ENCODE measurements around the gene CREB5.

The CREB5 gene

DNA sequence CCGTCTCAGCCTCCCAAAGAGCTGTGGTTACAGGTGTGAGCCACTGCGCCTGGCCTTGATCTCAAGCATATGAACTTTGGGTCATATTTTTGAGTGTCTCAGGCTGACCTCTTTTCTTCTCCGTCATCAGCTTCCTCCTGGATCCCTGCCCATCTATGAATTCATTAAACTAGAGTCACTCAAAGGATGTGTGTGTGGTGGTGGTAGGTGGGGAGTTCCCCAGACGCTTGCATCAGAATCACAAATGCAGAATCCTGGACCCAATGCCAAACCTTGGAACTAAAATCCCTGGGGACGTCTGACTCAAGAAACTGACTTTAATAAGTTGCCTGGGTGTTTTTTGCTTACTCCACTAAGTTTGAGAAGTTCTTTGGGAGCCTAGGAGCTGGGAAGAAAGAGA is 6.7 kb upstream of the CREB5 start:
- H3K4me3 ChIP-seq (ENCODE audit: low read depth, low read length) = no peak overlapping the region
- TF ChIP-seq, protein P1, sequence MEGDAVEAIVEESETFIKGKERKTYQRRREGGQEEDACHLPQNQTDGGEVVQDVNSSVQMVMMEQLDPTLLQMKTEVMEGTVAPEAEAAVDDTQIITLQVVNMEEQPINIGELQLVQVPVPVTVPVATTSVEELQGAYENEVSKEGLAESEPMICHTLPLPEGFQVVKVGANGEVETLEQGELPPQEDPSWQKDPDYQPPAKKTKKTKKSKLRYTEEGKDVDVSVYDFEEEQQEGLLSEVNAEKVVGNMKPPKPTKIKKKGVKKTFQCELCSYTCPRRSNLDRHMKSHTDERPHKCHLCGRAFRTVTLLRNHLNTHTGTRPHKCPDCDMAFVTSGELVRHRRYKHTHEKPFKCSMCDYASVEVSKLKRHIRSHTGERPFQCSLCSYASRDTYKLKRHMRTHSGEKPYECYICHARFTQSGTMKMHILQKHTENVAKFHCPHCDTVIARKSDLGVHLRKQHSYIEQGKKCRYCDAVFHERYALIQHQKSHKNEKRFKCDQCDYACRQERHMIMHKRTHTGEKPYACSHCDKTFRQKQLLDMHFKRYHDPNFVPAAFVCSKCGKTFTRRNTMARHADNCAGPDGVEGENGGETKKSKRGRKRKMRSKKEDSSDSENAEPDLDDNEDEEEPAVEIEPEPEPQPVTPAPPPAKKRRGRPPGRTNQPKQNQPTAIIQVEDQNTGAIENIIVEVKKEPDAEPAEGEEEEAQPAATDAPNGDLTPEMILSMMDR (IDR thresholded peaks at IDR 0.05; ENCODE audit: low read depth, low read length, missing control alignments) = no peak
- no peak for DNase-seq (ENCODE audit: low read depth)

DNA sequence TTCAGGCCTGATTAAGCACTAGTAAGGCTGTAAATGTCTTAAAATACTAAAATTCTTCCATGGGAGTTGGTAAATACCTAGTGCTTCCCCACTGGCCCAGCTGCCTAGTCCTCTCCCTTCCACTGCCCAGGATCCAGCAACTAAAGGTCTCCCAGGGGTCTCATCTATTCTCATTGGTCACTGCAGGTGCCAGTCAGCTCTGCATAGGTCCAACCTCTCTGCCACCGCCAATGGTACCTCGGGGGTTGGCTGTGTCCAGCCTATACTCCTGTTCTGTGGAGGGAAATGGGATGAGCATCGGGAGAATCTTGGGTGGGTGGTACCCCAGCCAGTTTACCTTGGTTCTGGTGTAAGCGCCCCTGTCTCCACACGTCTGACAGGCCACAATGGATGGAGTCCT is 6.1 kb upstream of the CREB5 start:
- TF ChIP-seq, protein P1 (IDR thresholded peaks at IDR 0.05; ENCODE audit: low read depth, low read length, missing control alignments) = no peak
- DNase-seq (ENCODE audit: low read depth) = no peak
- no peak overlapping the region for H3K4me3 ChIP-seq (ENCODE audit: low read depth, low read length)

DNA sequence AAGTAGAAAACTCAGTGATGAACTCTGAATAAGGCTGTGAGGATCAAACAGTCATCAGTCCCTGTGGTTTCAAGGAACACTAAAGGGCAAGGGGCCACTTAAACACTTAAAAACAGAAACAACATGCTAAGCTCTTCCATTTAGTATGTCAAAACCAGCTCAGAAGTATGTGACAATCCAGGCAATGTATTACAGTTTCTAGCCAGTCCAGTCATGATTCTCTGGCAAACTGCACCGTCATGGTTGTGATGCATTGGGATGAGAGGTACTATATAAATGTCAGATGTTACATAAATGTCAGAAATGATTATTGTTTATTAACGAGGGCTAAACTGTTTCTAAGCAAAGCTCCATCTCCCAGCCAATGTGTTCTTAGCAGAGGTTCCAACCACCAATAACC is 4.7 kb upstream of the CREB5 start:
- TF ChIP-seq, protein P1 (IDR thresholded peaks at IDR 0.05; ENCODE audit: low read depth, low read length, missing control alignments) = no peak

DNA sequence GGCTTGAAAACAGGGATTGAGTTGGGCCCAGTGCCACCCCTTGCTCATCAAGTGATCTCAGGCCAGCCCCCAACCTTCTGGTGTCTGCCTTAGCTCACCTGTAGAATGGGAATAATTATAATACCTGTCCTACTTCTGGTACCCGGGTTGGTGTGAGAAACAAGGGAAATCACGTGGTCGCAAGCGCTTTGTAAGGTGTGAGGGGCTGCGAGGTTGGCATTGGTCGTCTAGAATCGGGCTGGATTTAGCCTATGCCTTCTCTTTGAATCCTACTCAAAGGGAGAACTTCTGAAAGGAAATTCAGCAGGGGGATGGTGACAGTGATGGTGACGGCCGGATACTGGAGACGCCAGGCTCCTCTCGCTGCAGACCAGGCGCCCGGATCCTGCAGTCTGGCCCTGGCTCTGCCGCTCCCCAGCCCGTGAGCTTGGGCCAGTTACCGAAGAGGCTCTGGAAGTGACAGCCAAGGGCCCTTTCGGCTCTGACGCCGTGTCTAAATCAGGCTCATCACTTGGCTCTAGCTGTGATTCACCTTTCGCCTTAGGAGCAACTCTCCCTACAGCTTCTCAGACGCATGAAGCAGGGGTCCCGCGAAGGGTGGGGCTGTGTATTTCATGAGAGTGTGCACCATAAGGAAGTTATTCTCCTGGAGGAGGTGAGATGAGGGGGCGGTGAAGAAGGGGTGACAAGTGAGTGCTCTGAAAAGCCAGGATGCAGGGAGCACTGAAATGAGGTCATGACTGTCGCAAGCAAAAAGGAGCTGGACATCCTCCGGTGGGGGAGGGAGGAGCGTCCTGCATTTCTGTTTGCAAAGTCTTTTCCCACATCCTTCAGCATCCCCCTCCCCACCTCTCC is 4.0 kb upstream of the CREB5 start:
- TF ChIP-seq, protein P1 (IDR thresholded peaks at IDR 0.05; ENCODE audit: low read depth, low read length, missing control alignments) = no peak
- H3K4me3 ChIP-seq (ENCODE audit: low read depth, low read length) = no peak overlapping the region
- DNase-seq (ENCODE audit: low read depth) = no peak

More for the DNA sequence above, 4.7 kb upstream of the CREB5 start:
- no peak for DNase-seq (ENCODE audit: low read depth)
- no peak overlapping the region for H3K4me3 ChIP-seq (ENCODE audit: low read depth, low read length)

DNA sequence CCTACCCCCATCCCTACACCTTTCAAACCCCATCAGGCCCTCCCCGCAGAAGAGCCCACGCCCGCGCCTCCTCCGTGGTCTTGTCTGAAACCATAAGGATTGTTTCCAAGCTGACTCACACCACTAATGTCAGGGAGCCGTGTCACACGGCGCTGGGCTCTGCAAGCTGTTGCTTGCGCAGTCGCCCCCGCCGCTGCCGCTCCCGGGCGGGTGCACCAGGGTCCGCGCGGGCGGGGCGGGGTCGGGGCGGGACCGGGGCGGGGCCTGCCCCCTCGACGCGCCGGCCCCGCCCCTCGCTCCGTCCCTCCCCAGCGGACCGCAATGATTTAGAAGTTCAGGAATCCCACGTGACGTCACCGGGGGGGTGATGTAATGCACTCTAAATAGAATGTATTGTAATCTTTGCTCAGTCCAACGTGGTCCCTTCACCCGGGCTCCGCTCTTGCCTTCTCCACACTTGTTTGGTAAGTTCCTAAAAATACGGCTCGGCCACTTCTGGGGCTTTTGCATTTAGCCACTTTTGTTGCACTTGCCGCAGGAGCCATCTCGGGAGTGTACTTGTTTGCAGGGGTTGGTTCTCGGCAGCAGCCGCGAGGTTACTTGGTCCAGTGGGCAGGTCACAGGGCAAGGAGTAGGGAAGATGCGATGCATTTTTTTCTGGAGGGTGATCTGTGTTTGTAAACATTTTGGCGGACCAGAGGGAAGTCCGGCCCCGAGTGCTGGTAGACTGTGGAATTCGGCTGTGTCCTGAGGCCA is 3.2 kb upstream of the CREB5 start:
- TF ChIP-seq, protein P1 (IDR thresholded peaks at IDR 0.05; ENCODE audit: low read depth, low read length, missing control alignments) = no peak
- peak; percentile 30 for DNase-seq (ENCODE audit: low read depth)
- peak overlapping the region; percentile 46 for H3K4me3 ChIP-seq (ENCODE audit: low read depth, low read length)

DNA sequence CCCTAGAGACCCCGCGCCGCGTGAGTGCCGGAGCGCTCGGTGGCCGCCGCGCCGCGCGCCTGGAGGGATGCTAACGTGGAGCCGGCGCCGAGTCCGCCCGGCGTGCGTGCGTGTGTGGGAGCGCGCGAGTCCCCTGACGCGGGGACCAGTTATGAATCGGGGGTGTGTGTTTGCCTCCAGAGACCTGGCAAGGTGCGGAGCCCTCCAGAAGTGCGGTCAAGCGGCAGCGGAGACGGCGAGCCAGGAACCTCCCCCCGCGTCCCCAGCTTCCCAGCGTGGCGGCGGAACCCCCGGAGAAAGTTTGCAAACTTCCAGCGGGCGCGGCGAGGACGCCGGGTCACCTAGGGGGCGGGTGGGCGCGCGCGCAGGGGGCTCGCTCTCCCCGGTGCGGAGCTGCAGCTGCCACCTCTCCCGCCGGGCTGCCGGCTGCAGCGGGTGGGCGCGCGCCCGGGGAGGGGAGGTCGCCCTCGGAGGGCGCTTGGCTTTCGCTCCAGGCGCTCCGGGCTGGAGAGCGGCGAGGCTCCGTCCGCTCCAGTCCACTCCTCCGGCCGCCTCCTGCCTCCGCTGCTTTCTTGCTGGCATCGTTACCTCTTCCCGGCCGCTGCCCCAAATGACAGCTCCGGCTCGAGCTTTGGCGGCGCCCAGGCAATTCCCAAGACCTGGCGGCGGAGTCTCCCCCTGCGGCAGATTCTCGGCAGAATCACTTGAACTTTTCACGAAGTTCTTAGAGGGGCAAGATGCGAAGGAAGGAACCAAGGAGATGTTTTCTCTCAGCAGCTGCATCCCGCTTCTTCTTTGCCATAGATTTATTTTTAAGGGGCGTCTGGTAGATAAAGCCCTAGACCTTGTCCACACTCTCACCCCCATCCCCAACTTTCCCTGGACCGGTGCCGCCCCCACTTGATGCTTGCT is 2.3 kb upstream of the CREB5 start:
- no peak for DNase-seq (ENCODE audit: low read depth)
- TF ChIP-seq, protein P1 (IDR thresholded peaks at IDR 0.05; ENCODE audit: low read depth, low read length, missing control alignments) = no peak
- peak overlapping the region; percentile 46 for H3K4me3 ChIP-seq (ENCODE audit: low read depth, low read length)
